GM21786 (cell line): ENCODE data around the gene STRBP.

Experiments
- ATAC-seq: cut with Tn5 transposase; IDR thresholded peaks from one replicate; pipeline ENCODE4 v1.9.1; 2021; ENCODE audit not compliant: unreplicated experiment

STRBP gene

GRCh38 chr9:123138163-123138562, 130.2 kb downstream of the STRBP start:
- ATAC-seq, result no peak

- ATAC-seq, result no peak
These were observed 133.0 kb downstream of the STRBP start for GRCh38 chr9:123135430-123135829.

GRCh38 chr9:123132696-123133095, 135.7 kb downstream of the STRBP start:
- no peak for ATAC-seq

DNA sequence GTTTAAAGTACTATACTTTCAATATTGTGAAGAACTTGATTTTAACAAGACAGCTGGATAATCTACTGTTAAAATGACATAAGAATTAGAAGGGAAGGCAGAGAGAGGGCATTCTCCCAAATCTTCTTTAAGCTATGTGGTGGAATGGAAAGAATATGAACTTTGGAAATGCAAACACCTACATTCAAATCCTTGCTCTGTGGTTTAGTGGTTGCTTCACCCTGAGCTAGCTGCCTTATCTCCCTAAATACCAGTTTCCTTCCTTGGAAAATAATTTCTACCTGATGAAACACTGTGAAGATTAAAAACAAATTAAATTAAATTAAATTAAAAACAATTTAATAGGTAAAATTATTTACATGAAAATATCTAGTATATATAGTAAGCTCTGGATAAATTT, 136.4 kb downstream of the STRBP start:
- ATAC-seq, result no peak

GRCh38 chr9:123131258-123131657, 137.1 kb downstream of the STRBP start:
- no peak for ATAC-seq

DNA sequence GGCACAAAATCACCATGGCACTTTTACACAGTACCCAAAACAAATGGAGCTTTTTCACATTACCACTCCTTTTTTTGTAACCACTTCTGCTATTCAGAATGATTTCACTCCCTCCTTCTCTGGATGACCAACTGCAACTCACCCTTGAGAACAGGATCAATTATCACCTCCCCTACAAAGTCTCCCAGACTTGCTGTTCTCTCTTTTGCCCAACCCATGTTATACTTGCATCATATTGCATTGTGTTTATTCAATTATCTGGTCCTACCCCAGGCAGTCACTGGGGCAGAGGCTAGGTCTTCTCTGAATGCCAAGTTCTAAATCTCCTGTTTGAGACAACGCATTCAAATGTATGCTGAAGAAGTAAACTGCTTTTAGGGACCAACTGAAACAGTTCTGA, 139.0 kb downstream of the STRBP start:
- no peak for ATAC-seq

DNA sequence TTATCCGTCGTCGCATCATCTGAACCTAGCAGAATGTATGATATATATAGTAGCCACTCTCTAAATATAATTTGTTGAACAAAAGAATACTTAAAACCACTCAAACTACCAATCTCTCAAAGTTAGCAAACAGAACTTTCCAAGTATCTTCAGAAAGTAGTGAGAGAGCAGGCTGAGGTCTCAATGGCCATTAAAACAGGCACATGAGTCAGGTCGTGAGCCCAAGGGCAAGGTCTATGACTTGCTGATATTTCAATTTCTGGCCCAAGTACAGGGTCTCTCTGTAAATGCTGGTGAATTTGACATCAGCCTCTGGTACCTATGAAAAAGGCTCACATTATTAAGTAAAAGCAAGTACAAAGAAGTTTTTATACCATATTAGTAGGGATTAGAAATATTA, 139.8 kb downstream of the STRBP start:
- no peak for ATAC-seq

DNA sequence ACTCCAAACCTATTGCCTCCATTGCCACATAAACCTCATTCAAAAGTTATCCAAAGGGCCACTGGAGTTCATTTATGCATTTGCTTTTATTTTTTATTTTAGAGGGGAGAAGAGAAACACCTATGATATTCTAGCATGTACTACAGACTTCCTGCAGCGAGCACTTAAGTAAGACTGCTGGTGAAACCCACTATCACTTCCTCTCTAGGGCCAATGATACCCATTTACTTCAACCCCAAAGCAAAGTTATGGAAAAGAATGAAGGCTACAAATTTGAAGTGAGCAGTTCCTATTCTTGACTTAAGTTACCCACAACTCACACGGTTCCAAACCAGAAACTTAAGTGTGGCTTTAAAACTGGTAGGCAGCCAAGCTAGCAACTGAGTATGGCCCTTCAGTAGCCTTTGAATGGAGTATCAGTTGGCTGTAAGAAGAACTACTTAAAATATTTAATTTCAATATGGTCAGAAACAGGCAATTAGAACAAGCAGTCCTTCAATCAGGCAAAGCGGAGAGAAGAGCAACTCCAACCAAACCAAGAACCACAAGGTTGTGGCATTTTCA, 140.8 kb downstream of the STRBP start:
- ATAC-seq, result no peak

GRCh38 chr9:123121457-123121856, 146.9 kb downstream of the STRBP start:
- ATAC-seq, result no peak

- no peak for ATAC-seq
These were observed 147.4 kb downstream of the STRBP start for GRCh38 chr9:123120953-123121352.

- no peak for ATAC-seq
These were observed 148.3 kb downstream of the STRBP start for GRCh38 chr9:123120131-123120530.

GRCh38 chr9:123119566-123119965, 148.8 kb downstream of the STRBP start:
- no peak for ATAC-seq

GRCh38 chr9:123116036-123116435, 152.3 kb downstream of the STRBP start:
- no peak for ATAC-seq

- ATAC-seq, result no peak
These were observed 153.1 kb downstream of the STRBP start for GRCh38 chr9:123115146-123115913.

DNA sequence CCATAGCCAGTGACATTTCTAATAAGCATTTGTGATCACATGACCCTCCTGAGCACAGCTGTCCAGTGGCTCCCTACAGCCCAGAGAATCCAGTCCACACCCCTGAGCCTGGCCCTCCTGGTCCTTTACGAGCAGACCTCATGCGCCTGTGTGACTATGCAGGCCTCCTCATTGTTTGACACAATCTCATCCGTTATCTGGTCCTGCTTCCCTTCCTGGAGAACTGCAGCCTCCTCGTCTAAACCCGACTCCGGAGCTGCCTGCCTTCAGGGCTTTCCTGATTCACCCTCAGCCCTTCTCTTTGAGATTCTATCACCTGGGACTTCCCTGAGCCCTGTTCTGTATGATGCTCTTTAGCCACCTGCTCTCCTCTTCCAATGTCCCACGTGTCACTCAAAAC, 155.2 kb downstream of the STRBP start:
- ATAC-seq, result no peak

DNA sequence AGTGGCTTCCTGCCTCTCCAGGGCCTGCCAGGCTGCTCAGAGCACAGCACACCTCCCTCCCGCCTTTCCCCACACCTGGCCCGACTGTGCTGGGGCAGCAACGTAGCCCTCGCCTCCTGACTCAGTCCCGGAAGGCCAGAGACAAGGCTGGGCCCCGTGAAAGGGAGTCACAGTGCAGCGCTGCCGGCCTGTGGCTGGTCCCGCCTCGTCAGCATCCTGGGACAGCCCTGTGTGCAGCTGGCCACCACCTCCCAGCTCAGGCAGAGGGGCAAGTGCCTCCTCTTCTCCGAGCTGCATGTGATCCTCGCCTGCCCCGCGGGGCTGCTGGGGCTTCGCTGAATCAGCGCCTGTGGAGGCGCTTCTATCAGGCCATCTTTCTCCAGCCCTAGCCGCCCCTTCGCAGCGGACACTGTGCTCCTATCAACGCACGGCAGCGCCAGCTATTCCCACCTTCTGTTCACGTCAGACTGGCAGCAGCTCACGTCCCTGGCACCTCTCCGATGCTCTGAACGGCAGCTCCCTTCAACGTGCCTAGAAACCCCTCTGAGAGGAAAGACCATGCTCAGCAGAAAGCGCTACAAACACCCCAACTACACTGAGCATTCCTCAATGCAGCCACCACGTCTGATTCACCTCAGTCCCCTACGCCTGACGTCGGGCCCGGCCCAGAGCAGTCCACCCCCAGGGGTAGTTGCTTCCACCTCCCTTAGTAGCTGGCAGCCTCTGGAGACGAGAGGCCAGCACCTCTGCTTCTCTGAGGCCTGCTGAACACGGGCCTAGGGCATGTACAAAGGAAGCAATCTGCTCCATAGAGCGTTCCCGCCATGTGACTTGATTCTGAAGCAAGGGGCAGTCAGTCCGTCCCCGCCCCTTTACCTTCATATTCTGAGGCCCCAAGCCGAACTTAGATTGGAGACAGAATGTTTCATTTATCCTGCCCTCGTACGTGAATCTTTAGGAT, 156.1 kb downstream of the STRBP start:
- ATAC-seq, result no peak

DNA sequence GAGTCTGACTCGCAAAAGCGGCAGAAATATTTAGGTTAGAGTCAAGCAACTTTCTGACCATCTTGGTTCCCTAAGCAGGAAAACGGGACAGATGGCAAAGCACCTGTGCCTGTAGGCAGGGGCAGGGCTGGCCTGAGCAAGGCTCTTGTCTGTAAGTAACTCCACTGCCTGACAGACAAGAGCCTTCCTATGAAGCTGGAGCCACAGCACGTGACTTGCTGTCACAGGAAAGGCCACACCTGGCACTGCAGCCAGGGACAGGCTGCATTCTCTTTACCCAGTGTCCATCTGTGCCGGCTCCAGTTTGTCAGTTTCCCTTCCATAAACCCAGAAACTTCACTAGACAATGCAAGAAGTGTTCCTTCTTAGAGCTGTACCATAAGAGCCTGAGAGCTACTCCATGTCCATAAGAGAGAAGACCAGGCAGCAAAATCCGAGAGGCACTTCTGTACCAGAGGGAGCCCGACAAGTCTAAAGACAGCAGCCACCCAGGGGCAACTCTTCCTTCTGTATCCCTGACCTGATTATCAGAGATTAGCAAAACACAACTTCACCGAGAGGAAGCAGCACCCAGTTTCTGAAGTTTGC, 156.9 kb downstream of the STRBP start:
- ATAC-seq, result no peak

DNA sequence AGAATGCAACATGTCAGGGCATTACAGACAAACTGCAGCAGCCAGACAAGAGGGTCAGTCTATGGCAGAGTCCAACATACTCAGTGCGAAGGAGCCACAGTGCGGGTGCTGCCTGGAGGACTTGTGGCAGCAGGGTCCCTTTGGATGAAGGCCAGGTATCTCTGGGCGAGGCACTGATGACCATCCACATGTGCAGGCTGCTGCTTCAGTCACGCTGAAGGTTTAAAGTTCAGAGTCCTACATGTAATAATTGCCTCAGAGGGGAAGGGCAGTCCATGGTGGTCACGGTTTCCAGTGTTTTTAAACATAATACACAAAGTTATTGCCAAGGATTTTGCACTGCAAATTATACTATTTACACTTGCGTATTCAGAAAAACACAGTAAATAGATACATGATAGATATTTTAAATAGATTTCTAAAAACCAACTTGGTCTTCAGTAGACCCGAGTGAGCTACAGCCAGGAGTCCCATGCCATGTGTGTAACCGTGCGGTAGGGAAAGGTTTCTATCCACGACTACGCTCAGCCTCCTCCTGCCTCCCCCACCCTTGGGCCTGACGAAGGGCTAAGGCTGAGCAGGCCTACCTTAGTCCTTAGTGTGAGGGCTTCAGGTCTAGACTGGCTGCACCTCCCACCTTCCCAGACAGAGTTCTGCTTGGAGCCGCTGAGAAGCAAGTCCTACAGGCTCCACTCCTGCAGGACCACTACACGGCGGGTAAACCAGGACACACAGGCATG, 158.7 kb downstream of the STRBP start:
- ATAC-seq, result no peak

- no peak for ATAC-seq
These were observed 159.4 kb downstream of the STRBP start for GRCh38 chr9:123108976-123109375.

DNA sequence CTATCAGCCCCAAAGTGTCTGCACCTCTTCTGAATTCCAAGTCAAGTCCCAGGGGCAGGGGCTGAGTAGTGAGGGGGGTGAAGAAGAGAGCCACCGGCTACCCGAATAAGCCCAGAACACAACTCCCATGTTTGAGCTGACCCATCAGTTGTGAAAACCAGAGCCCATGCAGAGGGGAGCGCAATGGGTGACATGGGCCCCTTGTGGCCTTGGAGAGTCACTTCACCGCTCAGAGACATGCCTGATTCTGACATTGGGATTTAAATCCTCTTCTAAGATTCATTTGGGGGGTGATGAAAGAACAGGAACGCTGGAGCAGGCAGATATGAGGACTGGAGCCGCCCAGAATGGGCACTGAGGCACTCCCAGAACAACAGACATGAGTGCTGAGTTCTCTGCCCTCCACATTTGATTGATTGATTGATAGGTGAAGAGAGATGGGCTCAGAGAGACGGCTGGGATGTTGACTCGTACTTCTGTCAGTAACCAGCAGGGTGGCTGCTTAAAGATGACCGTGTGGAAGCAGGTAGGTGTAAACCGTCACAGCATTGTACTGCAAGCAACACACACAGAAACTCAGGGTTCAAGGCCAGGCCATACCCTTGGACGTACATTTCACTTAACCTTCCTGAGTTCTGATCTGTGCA, 160.6 kb downstream of the STRBP start:
- no peak for ATAC-seq
